GM10266 (cell line): Measurements from ENCODE around the gene SNX19.
A peak's percentile ranks its signal among the peaks of the same experiment; 100 is the strongest.

Source experiments
- DNase-seq: peaks from one replicate; pipeline ENCODE4 v3.0.0; 2012; ENCODE audit errors: extremely low spot score
- CTCF ChIP-seq: IDR thresholded peaks from 2 replicates; pipeline ENCODE4 v1.5.1; 2012; ENCODE audit warnings: mild to moderate bottlenecking, low read depth; ENCODE audit not compliant: control insufficient read depth, insufficient read depth; ENCODE audit errors: missing control alignments

The SNX19 gene

GRCh38 chr11:130868086-130868710 lies 48.1 kb downstream of the SNX19 start:
- TF ChIP-seq CTCF = no peak

GRCh38 chr11:130866831-130867230 lies 49.4 kb downstream of the SNX19 start:
- no peak for TF ChIP-seq CTCF
- no peak for DNase-seq

More at GRCh38 chr11:130868086-130868710, 48.1 kb downstream of the SNX19 start:
- no peak for DNase-seq

GRCh38 chr11:130865774-130866114 lies 50.5 kb downstream of the SNX19 start:
- no peak for TF ChIP-seq CTCF

GRCh38 chr11:130865091-130865773 lies 51.0 kb downstream of the SNX19 start:
- TF ChIP-seq CTCF = no peak
- DNase-seq = no peak

More at GRCh38 chr11:130865774-130866114, 50.5 kb downstream of the SNX19 start:
- no peak for DNase-seq

- TF ChIP-seq CTCF = peak; percentile 100
- peak; percentile 66 for DNase-seq
Measured at GRCh38 chr11:130861902-130862860, 54.1 kb downstream of the SNX19 start.

- TF ChIP-seq CTCF = no peak
- no peak for DNase-seq
Measured at GRCh38 chr11:130861283-130861682, 55.0 kb downstream of the SNX19 start.
